ENCODE results near the gene CLMP.
"Not testable (repeated sequence)": the region's sequence is repeated elsewhere in the genome, so short reads cannot be mapped to it uniquely, and the experiment has no call there.

The CLMP gene

DNA sequence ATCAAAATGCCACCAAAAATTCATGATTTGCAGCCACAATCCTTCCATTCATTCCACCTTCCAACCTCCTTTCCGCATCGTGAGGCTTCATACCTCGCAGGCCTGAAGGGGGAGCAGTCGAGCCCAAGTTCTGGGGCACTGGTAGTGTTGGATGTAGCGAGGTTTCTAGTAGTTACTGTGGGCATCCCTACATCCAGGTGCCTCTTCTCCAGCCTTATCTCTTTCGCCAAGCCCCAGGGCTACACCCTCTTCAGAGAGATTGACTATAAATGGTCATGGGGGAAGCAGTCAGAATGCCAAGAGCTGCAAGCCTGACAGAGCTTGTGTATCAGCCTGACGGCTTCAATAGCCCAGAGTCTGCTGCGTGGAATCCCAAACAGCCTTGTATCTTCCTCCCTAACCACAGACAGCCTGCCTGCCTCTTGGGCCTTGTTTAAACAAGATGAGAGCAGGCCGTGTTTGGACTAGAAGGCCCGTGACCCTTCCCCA is 28.9 kb downstream of the CLMP start:
- no peak for DNase-seq

DNA sequence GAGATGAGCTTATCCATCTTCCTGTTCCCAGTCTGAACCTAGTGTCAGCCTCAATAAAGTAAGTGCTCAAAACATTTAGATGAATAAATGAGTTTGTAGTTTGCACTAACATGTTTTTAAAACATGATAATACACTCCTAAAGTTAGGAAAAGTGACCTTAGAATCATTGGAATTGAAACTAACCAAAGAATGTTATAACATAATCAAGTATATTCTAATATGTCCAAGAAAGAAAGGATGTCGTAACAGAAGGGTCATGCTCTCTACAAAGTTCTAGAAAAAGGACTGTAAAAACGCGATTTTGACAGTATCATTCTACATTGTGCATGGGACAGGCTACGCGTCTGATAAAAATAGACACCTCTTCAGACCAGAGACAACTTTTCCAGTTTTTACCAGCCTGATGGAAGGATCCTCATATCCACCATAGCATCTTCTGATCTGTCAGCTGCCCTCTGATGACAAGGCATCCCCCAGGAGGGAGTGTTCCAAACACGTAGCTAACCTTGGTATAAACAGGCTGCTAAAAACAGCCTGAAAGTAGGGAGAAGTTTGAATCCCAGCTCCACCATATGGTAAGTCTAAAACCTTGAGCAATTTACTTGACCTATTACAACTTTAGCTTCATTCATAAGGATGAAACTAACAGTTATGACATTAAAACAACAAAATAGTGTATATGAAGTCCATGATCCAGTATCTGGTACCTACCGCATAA is 30.2 kb downstream of the CLMP start:
- DNase-seq: no peak

- DNase-seq: no peak
Observed at GRCh38 chr11:123163621-123164020, 31.4 kb downstream of the CLMP start.

DNA sequence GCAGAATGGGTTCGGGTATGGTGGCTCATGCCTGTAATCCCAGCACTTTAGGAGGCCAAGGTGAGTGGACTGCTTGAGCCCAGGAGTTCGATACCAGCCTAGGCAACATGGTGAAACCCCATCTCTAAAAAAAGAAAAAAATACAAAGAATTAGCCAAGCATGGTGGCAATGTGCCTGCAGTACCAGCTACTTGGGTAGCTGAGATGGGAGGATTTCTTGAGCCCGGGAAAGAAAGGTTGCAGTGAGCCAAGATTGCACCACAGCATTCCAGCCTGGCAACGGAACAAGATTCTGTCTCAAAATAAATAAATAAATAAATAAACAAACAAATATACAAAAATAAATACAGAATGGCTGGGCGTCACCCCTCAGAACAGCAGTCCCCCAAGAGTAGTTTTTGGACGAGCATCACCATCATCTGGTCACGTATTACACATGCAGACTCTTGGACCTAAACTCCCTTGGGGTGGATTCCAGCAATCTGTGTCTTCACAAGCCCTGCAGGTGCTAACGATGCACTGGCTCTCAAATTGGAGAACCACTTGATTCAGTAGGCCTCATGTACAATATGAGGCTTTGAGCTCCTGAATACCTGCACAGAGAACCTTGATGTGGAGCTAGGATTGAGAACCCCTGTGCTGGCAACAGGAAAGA is 33.5 kb downstream of the CLMP start:
- DNase-seq: no peak

DNA sequence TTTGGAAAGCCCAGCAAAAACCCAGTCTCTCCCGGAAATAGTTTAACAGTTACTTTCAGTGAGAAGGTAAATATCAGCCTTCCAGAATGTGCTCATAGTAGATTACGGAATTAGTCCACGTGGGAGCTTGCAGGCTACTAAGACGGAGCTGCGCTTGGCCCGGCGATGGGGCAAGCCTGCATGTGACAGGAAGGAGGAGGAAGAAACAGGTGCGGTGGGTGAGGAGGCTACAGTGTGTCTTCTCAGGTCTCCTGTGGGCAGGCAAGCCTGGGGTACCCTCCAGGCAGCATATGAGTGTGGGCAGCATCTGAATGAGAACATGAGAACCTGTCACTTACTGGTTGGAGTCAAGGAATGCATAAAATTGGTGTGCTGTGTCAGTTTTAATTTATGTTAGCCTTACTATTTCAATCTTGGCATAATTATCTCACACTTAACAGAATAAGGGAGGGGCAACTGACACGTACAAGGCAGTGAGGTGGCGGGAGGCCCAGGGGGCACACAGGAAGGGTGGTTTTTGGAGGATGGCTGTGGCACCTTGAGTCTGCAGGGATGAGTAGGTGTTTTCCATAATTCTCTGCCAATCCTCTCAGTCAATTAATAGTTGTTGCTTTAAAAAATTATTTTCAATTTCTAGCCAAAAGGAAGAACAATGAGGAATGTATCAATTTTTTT is 35.7 kb downstream of the CLMP start:
- no peak for DNase-seq

DNA sequence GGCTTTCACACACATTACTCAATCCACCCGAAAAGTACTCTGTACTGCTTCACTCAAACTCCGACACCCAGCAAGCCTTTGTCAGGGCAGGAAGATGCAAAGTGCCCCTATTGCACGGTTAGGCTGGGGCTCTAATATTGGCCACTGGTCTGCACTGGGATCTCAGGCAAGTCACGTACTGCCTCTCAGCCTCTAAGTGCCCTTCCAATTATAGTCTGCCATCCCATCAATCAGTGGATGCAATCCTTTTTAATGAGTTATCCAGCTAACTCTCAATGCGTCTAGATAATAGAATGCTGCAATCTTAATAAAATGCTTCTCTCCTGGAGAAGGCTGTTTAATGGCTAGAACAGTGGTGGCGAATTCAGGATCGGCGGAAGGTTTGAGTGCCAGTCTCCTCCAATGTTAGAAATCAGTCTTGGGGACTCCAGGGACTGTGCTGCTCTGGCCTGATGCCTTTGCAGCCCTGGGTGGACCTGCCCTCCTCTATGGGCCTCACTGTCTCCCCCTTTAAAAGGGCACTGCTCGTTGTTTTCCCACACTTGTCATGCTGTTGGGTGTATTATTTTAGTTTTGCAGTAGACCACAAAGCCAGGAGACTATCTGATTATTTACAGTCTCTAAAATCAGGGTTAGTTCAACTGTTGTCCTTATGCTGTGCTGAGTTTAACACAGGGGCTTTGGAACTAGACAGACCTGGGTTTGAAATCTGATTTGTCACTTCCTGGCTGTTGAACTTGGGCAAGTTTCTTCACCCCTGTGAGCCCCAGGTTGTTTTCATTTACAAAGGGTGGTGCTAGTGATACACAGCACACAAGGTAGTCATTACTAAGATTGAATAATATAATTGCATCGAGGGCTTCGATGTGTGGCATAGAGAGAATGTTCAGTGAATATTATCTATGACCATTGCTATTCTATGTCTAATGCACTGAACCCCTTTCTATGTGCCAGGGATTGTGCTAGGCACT is 36.7 kb downstream of the CLMP start:
- no peak for DNase-seq

DNA sequence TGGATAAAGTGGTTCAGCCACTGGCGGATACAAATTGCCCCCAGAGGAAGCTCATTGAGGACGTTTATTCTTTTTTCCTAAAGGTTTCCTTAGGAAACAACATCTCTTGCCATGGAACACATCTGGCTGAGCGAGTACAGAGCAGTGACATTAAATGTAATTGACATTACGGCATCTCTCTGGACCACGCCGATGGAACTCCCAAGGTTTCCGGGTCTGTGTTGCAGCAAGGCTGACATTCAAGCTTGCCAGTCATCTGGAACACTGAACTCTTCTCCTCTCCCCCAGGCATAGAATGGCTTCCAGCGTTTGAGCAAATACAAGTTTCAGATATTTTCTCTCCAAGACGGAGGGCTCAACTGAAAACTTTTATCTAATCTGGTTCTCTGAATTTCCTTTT is 42.1 kb downstream of the CLMP start:
- DNase-seq: no peak

DNA sequence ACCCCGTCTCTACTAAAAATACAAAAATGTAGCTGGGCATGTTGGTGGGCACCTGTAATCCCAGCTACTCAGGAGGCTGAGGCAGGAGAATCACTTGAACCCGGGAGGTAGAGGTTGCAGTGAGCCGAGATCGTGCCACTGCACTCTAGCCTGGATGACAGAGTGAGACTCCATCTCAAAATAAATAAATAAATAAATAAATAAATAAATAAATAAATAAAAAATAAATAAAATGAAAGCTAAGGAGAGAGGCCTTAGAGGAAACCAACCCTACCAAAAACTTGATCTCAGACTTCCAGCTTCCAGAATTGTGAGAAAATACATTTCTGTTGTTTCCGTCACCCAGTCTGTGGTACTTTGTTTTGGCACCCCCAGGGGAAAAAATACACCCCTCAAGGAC is 42.7 kb downstream of the CLMP start:
- DNase-seq: not testable (repeated sequence)

GRCh38 chr11:123151796-123152195 is 43.3 kb downstream of the CLMP start:
- DNase-seq: no peak

DNA sequence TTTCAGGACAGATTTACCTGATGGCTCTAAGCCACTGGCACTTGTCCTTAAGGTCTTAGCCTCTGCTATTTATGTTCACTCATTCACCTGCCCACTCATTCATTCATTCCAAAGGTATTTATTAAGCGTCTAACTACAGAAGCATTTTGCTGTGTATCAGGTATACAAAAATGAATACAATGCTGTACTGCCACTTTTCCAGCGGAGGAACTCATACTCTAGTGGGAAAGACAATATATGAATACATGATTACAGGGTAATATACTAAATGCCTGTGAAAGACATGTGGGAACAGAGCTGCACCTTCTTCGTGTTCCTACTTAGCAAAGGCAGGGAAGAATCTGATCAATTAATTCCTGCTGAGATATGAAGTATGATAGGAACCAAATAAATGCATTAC is 43.7 kb downstream of the CLMP start:
- no peak for DNase-seq

DNA sequence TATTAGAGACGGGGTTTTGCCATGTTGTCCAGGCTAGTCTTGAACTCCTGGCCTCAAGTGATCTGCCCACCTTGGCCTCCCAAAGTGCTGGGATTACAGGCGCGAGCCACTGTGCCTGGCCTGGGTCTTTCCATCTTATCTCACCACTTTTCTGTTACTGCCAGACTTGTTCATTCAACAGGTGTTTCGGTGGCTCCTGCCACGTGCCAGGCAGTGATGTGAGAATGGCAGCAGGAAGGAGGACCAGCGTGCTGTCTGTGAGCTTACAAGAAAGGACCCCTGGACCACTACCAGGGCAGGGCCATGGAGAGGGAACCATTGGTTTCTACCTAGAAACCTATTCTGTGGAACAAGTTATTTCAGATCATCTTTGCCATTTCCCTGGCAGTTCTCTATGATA is 44.2 kb downstream of the CLMP start:
- no peak for DNase-seq

- DNase-seq: no peak
Observed at GRCh38 chr11:123148965-123149364, 46.1 kb downstream of the CLMP start.

GRCh38 chr11:123145661-123146060 is 49.4 kb downstream of the CLMP start:
- DNase-seq: no peak

DNA sequence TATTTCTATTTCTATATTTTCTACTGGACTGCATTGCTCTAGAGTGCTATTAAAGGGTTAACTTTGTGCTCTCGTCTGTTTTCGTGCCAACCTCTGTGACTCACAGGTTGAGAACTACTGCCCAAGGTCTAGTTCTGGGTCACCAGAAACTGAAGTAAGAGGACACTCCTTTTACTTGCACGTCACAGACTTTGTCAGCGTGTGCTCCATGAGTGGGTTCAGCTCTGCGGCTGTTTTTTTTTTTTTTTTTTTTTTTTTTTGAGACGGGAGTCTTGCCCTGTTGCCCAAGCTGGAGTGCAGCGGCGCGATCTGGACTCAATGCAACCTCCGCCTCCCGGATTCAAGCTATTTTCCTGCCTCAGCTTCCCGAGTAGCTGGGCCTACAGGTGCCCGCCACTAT is 49.8 kb downstream of the CLMP start:
- no peak for DNase-seq

DNA sequence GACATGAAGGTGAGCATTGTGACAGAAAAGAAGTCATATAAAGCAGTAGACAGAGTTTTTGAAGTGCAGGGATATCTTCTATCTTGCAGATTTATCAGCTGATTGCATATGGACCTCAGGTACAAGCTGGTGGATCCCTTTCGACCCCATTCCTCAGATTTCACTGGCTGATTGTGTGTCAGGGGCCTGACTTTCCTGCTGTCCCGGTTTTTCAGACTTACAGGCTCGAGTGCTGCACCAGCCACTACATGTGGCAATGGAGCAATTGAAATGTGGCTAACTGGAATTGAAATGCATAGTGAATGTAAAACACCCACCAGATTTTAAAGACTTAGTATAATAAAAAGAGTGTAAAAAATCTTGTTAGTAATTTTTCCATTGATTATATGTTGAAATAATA is 50.3 kb downstream of the CLMP start:
- DNase-seq: no peak

GRCh38 chr11:123143921-123144320 is 51.1 kb downstream of the CLMP start:
- DNase-seq: no peak

GRCh38 chr11:123143476-123143875 is 51.6 kb downstream of the CLMP start:
- no peak for DNase-seq

GRCh38 chr11:123139206-123139605 is 55.8 kb downstream of the CLMP start:
- DNase-seq: no peak

DNA sequence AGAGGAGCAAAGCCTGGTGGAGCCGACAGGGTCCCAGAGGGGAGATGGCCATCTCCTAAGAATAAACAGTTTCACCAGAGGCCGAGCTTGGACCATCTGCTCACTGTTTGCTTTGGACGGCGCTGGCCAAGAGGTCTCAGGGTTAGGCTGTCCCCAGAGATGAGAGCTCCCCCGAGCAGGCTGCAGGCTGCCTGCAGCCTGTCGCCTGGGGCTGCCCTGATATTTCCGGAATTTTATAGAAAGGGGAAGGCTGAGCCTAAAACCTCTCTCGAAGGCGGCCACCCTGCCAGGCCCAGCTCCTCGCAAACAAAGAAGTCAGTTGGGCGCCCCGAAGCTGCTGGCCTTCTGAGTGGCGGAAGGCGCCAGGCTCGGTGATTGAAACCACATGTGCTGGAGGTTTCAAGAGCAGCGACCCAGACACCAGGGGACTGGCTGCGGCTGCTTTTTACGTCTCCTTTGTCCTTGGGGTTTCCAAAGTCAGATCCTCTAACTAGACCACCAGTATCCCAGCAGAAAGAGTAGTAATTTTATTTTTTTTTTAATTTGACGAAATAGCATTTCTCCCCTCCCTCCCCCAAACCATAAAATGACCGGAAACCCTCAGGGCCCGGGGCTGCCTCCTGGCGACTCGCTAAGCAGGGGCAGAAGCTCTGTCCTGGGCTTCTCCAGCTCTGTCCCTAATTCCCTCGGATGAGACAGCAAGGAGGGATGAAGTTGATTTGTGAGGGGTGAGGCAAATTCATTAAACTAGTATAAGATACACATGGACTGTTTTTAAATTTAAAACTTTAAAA is 57.4 kb downstream of the CLMP start:
- no peak for DNase-seq

GRCh38 chr11:123135863-123136446 is 59.1 kb downstream of the CLMP start:
- no peak for DNase-seq

DNA sequence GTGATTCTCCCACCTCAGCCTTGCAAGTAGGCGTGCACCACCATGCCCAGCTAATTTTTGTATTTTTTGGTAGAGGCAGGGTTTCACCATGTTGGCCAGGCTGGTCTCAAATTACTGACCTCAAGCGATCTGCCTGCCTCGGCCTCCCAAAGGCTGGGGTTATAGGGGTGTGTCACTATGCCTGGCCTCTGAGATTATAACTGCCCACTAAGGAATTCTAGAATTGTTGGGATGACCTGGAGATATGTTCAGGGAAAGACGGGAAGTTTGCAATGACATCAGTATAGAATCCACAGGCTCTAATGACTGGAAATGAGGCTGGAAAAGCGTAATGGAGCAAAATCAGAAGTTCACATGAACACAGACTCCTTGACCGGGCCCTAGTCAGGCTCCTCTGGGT is 62.2 kb downstream of the CLMP start:
- DNase-seq: no peak
